Smooth muscle cell (in vitro differentiated cells): Measurements from ENCODE around the gene P2RX6. TPM values are rescaled to one million over a fixed set of nuclear protein-coding genes. Genes with fewer than 3 reads are reported as not detected.

ENCODE experiments used
- DNase-seq: peaks from one replicate; lab custom pipeline; 2025; ENCODE audit not compliant: unreplicated experiment; lab: John Stamatoyannopoulos, UW
- H2AFZ ChIP-seq: fragments of 200-600 bp; sonication (generic); 2 replicates; pipeline ENCODE4 v1.6.0; 2016; ENCODE audit warnings: antibody characterized with exemption, low read depth, mild to moderate bottlenecking
- H3F3A ChIP-seq: fragments of 200-600 bp; sonication (generic); 2 replicates; pipeline ENCODE4 v1.6.0; 2017; ENCODE audit warnings: antibody characterized with exemption, low read depth
- H3K27ac ChIP-seq: fragments of 200-600 bp; sonication (generic); 2 replicates; pipeline ENCODE4 v1.5.1; 2016; ENCODE audit warnings: low read depth, mild to moderate bottlenecking
- H3K27me3 ChIP-seq: fragments of 200-600 bp; sonication (generic); 2 replicates; pipeline ENCODE4 v1.6.1; 2016; ENCODE audit warnings: low read depth, mild to moderate bottlenecking
- H3K36me3 ChIP-seq: fragments of 200-600 bp; sonication (generic); 2 replicates; pipeline ENCODE4 v1.5.1; 2016; ENCODE audit warnings: low read depth
- H3K4me1 ChIP-seq: fragments of 200-600 bp; sonication (generic); 2 replicates; pipeline ENCODE4 v1.5.1; 2016; ENCODE audit warnings: low read depth
- H3K4me2 ChIP-seq: fragments of 200-600 bp; sonication (generic); 2 replicates; pipeline ENCODE4 v1.6.0; 2016; ENCODE audit warnings: mild to moderate bottlenecking
- H3K4me3 ChIP-seq: fragments of 200-600 bp; sonication (generic); 2 replicates; pipeline ENCODE4 v1.5.1; 2016; ENCODE audit warnings: mild to moderate bottlenecking
- H3K79me2 ChIP-seq: fragments of 200-600 bp; sonication (generic); 2 replicates; pipeline ENCODE4 v1.6.0; 2016; ENCODE audit warnings: low read depth, mild to moderate bottlenecking
- H3K9ac ChIP-seq: fragments of 200-600 bp; sonication (generic); 2 replicates; pipeline ENCODE4 v1.6.0; 2016; ENCODE audit warnings: low read depth
- H3K9me3 ChIP-seq: fragments of 200-600 bp; sonication (generic); replicated peaks from 2 replicates; pipeline ENCODE4 v1.5.1; 2016; ENCODE audit warnings: low read depth
- H4K20me1 ChIP-seq: fragments of 200-600 bp; sonication (generic); 2 replicates; pipeline ENCODE4 v1.6.0; 2016; ENCODE audit warnings: low read depth
- CTCF ChIP-seq: fragments of 200-600 bp; sonication (generic); IDR thresholded peaks from 2 replicates; pipeline ENCODE4 v1.5.1; 2017; ENCODE audit warnings: borderline replicate concordance, mild to moderate bottlenecking, antibody characterized with exemption; ENCODE audit not compliant: insufficient read depth, poor library complexity, severe bottlenecking
- WGBS: methylation state at CpG from one replicate; pipeline ENCODE4 v1.1.7; 2016; ENCODE audit warnings: low lambda C conversion rate; 5-methylcytosine and 5-hydroxymethylcytosine counted together
- polyA plus RNA-seq: library from polyadenylated mRNA; unstranded; fragments of >200 nt; fragmentation: Nextera tagmentation; extraction: Ambion mirVana; gene quantifications from 2 replicates; pipeline ENCODE4 v1.2.1, GENCODE V29; 2016
- total RNA-seq: library from RNA; depleted of rRNA; stranded (reverse); fragments of >200 nt; gene quantifications from 2 replicates; pipeline ENCODE4 v1.2.3, GENCODE V29; 2014

The P2RX6 gene
- total and polyA plus RNA-seq, 2 experiments from 2014 or later: 0.13 to 1.2 TPM

GRCh38 chr22:20994128-20994901, 20.6 kb upstream of the P2RX6 start:
- no peak for TF ChIP-seq CTCF
- Histone ChIP-seq H3K36me3 (no peaks in the 10 kb centered on the region), H3K4me2 (no peak overlapping the region), H3K9me3 (no peaks in the 10 kb centered on the region), H3K27ac (no peak overlapping the region), H3F3A (no peaks in the 10 kb centered on the region), H3K27me3 (no peaks in the 10 kb centered on the region), H3K4me1 (no peaks in the 10 kb centered on the region), H2AFZ (no peak overlapping the region), H3K9ac (no peak overlapping the region), H4K20me1 (no peaks in the 10 kb centered on the region), H3K79me2 (no peaks in the 10 kb centered on the region), H3K4me3 (no peak overlapping the region)
- no peak for DNase-seq
- WGBS: 94% methylated on average over 29 of the region's 30 CpGs

- Histone ChIP-seq H3K27ac (no peak overlapping the region), H3K79me2 (no peaks in the 10 kb centered on the region), H2AFZ (no peak overlapping the region), H3K27me3 (no peaks in the 10 kb centered on the region), H4K20me1 (no peaks in the 10 kb centered on the region), H3K9me3 (no peaks in the 10 kb centered on the region), H3K4me2 (no peak overlapping the region), H3K36me3 (no peaks in the 10 kb centered on the region), H3K9ac (no peak overlapping the region), H3K4me1 (no peaks in the 10 kb centered on the region), H3K4me3 (no peak overlapping the region), H3F3A (no peaks in the 10 kb centered on the region)
- 98% methylated on average over 10 of the region's 10 CpGs for WGBS
- no peak for TF ChIP-seq CTCF
- DNase-seq: no peak
Measured at GRCh38 chr22:20994902-20995241, 20.1 kb upstream of the P2RX6 start.

- Histone ChIP-seq H3K4me1 (peaks cover 2% of the 10 kb centered on the region), H3K79me2 (peaks cover 2% of the 10 kb centered on the region), H3K4me3 (no peak overlapping the region), H4K20me1 (no peaks in the 10 kb centered on the region), H3F3A (no peaks in the 10 kb centered on the region), H3K27me3 (no peaks in the 10 kb centered on the region), H3K27ac (no peak overlapping the region), H2AFZ (no peak overlapping the region), H3K9me3 (no peaks in the 10 kb centered on the region), H3K36me3 (no peaks in the 10 kb centered on the region), H3K9ac (no peak overlapping the region), H3K4me2 (no peak overlapping the region)
- DNase-seq: no peak
- no peak for TF ChIP-seq CTCF
- WGBS: 96% methylated on average over 23 of the region's 23 CpGs
Measured at GRCh38 chr22:20995329-20996030, 19.5 kb upstream of the P2RX6 start.
